ENCODE data around the gene FKBP14.
"Not testable (repeated sequence)": the region's sequence is repeated elsewhere in the genome, so short reads cannot be mapped to it uniquely, and the experiment has no call there.

FKBP14 gene

DNA sequence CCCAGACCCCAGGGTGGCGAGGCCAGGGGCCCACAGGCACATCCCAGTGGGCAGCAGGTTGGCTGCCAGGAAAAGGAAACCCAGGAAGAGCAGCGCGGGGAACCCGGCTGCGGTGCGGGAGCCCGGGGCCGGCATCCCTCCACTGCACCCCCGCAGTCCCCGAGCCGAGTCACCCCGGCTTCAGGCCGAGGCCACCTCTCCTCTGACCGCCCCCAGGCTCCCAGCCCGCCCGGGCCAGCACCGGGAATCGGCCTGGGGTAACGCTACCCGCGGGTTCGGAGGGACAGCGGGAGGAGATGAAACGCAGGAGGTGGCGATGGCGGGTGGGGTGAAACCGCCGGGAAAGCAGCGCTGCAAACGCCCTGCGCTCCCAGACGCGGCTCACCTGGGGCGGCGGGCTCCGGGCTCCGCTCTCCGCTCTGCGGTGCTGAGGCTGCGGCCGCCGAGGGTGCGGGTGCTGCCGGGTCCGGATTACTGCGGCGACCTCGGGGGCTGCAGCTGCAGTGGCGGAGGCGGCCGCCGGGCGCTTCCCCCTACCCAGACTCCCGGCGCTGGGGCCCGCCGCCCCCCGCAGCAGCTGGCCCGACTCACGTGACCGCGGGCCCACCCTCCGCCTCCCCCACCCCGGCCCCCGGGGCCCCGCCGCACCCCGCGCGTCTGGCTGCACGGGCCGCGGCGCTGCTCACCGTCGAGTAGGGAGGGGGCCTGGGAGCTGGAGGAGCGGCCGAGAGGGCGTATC is 37.1 kb downstream of the FKBP14 start, which contains the start of gene SCRN1:
TSS of gene SCRN1 (minus strand) at position 545 of the 739 bp plus-strand sequence. CDS start 20,734 bp downstream, outside the sequence.
- DNase-seq = peak in 9 of 14 donors; percentile 37 to 80 (median 61)

DNA sequence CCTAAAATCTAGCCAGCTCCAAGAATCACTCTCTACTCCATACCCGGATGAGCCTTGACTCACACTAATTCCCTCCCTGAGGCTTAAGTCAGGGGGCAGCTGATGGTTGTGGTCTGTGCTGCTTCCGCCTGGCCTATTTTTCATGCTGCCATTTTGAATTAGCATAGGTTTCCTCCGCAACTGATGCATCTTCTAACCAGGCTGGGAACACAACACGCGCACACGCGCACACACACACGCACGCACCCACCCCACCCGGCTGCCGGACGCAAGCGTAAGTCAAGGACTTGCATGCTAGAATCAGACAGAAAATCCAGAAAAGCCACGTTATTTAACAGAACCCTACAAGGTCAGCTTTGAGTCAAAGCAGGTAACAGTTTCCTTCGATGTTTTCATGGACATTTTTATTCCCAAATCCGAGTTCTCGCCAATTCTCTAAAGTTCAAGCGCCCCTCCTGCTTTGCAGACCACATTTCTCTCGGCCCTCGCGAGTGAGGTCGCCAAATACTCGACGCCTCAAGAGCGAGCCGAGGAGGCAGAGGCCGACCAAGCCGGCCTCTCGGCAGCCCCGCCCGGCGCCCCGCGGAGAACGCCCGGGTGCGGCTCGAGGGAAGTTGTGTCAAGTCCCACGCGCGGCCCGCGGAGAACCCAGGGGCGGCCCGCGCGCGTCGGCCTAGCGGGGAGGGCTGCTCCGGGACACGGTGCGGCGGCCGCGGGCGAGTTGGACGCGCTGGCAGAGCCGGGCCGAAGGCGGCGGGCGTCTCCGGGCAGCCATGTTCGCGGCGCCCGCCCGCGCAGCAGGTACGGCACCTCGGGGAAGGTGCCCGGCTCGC is 37.9 kb downstream of the FKBP14 start:
- DNase-seq = peak in 8 of 14 donors; percentile 51 to 78 (median 63)

DNA sequence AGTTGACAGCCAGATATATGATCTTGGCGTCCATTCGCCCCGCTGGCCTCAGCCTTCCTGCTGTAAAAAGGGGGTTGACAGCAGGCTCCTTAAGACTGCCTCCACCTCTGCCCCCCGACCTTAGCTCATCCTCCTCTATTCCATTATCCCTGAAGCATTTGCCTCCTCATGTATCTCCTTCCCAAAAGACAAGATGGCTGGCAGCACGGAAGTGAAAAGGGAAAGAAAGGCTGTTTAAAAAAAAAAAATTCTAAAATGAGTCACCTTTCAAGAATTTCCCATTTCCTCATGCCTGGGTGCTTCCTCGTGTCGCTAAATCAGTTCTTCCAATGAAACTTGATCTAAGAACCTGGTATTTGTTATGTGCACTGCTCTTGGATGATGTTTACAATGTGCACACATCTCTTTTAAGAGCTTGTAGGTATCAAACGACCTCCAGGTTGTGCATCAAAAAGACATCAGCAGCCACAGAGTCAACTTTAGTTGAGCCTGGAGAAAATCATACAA is 38.6 kb downstream of the FKBP14 start:
- peak in 1 of 14 donors; percentile 63 for DNase-seq

DNA sequence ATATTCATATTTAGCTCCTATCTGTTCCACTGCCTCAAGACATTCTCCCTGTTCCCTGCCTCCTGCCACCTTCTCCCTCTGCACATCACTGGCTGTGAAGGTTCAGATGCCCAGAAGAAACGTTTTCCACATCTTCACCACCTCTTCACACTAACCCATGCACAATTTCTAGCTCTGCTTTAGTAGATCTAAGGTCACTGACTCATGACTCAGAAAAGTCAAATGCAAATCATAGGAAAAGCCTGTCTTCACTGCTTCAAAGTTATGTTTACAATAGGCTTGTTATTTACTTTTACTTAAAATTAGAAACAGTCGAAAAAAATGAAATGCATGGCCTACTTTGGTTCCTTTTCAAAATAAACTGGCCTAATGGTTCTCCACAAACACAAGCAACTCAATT is 39.4 kb downstream of the FKBP14 start:
- peak in 1 of 14 donors; percentile 20 for DNase-seq

DNA sequence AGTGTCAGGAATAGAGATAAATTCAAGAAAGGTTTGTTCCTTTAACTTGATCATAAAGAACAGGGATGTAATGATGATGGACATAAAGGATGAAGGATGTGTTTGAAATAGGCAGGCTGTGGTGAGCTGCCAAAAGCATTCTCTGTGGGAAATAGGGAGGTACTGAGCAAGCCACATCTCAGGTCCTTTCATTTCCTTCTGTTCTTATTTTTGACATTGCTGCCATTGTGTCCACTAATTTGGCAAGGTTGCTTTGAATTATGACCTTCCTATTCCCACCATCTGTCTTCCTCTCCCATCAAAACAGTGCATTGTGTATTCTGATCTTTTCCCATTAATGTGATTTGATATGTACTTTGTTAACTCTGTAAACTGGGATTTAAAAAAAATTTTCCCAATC is 46.4 kb downstream of the FKBP14 start:
- peak in 1 of 14 donors; percentile 95 for DNase-seq

DNA sequence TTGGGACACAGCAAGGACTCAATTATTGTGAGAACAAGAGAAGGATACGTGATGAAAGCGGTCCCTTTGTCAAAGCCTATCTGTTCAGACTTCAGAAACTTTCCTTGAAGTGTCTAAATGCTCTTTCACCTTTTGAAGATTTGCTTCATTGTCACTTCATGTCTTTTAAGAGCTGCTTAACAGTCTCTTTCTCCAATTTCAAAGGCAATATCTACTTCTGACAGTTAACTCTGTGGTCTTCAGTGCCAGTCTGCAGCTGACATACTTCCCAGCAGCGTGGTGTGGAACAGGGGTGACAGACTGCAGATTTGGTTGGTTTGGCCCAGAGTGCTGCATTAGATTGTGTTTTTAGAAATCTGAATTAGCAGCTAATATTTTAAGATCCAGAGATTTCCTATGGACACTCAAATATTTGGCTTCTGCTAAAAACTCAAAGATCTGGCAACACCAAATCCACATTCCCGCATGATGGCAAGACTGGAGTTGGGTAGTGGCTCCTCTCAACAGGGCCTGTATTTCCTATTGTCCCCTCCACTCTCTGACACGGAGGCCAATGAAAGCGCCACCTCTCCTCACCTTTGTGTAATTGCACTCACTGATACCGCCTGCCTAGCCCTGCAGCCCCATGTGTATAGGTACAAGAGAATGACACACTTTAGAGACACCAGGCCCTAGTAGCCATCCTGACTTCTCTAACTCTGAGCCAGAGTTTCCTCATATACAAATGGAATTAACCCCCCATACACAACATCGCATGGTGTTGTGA is 48.4 kb downstream of the FKBP14 start:
- peak in 1 of 14 donors; percentile 38 for DNase-seq

DNA sequence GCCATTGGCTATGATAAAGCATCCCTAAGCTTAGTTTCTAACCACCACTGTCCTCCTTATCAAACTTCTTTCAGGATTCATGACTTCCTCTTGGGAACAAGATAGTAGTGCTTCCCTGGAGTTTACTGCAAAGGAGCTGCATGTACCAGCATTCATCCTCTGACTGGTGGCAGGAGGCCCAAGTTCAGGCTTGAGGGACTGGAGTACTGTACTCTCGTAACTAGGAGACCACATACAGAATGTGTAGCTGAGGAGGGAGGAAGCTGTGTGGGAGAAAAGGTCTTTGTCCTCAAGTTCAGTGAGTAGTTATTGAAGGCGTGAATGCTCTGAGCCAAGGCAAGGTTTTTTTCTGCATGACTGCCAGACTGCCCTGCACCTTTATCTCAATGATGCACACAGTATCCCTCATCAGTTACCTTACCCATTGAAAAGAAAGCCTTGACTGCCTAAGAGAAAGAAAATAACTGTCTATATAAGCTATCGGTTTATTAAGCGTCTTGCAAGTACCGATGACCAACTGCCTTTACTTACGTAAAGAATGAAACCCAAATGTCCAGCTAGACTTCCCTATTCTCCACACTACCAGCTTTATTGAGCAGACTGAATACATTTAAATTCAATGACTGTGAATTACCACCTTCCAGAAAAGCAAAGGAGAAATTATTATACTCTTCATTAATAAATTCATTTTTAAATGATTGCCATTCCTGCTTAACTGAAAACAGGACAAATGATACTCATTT is 49.7 kb downstream of the FKBP14 start:
- DNase-seq = peak in 5 of 14 donors; percentile 10 to 80 (median 31)

DNA sequence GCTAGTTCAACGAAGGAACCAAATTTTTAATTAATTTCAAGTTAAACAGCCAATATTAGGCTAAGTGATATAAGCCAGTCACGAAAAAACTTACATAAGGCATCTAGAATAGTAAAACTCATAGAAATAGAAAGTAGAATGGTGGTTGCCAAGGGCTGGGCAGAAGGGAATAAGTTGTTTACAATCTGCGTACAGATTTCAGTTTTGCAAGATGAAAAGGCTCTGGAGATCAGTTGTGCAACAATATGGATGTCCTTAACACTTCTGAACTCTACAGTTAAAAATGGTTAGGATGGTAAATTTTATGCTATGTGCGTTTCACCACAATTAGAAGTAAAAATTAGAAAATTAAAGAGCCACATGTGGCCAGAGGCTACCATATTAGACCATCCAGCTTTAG is 50.2 kb downstream of the FKBP14 start:
- peak in 1 of 14 donors; percentile 59 for DNase-seq

DNA sequence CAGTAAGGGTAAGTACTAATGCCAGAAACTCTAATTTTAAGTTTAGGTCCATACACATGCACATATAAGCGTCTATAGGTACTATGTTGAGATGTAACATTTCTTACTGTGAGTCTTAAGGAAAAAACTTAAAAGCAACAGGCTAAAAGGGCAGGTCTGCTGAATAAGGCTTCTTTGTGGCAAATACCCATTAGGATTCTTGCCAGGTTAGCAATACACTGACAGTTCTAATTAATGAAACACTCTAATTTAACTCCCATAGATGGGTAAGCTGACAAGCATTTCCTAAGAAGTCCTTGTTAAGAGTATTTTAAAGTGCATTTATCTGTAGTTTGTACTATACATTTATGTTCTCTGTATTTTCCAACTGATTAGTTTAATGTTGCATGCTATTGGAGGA is 50.9 kb downstream of the FKBP14 start:
- peak in 1 of 14 donors; percentile 65 for DNase-seq

DNA sequence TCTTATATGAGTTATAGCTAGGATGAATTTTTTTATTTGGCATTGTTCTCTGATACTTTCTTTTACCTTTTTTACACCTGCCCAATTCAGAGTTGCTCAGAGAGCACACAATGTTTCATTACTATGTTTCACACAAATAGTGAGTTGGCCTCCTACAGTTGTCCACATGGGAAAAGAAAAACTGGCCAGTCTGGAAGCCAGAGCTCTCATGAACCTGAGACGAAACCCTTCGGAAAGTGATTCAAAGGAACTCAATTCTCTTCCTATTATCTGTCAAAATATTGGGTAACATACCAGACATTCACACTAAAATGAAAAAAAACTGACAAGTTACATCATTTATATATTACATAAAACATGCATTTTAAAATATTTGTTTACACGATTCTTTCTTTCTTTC is 52.2 kb downstream of the FKBP14 start:
- DNase-seq = peak in 1 of 14 donors; percentile 55

DNA sequence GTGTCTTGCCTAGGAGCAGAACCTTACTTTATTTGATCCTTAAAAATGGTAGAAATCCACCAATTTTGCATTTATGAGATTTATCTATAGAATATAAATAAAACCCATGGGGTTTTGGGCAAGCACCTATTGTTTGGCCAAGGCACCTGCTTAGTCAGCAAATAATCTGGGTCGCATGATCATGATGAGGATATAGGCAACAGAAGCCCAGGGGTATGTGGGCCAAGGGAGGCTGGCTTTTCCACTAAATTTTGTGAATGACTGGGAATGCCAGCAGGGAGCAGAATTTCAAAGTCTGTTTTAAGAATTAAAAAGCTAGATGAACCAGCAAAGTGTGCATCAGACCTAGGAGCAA is 54.2 kb downstream of the FKBP14 start:
- no peak for DNase-seq

DNA sequence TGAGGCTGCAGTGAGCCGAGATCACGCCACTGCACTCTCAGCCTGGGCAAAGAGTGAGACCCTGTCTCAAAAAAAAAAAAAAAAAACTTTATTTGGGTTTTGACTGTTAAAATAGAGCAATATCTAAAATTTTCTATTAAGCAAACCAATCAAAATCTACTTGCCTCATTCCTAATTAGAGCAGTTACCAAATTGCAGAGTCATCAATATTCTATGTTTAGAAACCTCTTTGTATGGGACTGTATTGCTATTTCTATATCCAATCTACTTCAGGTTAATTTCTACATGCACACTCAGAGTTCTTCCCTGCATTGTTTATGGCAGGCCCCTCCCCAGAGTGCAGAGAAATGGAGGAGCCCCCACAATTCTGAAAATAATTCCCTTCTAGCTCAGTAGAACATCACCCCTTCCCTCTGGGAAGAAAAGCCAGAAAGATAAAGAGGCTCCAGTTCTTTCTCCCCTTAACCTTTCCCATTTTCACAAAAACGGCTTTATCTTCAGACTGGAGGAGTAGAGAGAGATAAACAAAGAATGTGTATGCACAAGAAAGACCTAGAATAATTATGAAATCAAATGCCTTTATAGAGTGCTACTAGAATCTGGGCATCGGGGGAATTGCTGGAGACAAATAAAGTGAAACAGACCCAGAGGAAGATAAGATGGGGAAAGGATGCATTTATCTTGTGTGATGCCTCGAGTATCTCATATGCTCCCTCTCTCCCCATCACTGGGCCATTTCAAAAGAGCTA is 54.8 kb downstream of the FKBP14 start:
- no peak for DNase-seq

DNA sequence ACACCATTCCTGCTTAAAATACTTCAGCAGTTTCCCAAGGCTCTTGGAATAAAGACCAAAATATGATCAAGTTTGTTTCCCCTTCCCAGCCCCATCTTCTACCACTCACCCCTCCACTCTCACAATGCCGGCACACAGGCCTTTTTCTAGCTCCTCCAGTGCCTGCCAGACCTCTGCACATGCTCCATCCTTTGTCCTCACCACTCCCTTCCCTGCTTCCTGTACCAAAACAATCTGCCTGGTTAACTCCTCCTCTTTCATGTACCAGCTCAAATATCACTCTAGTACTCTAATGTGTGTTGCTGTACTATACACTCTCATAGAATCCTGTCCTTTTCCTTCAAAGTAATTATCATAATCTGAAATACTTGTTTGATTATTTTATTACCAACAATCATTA is 56.3 kb downstream of the FKBP14 start:
- DNase-seq = peak in 1 of 14 donors; percentile 61

DNA sequence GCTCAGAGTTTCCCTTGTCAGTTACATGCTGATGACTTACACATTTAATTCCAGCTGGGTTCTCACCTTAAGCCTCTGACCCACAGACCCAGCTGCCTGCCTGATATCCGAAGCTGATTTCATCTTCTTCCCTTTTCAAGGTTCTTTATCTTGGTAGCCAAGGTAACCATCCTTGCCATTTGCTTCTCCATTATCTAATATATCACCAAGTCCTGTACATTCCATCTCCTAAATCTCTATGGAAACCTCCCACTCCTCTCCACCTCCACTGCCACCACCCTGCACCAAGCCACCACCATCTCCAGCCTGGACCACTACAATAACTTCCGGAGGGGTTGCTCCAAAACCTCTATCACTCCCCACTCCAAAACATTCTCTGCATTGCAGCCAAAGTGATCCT is 56.8 kb downstream of the FKBP14 start:
- no peak for DNase-seq

DNA sequence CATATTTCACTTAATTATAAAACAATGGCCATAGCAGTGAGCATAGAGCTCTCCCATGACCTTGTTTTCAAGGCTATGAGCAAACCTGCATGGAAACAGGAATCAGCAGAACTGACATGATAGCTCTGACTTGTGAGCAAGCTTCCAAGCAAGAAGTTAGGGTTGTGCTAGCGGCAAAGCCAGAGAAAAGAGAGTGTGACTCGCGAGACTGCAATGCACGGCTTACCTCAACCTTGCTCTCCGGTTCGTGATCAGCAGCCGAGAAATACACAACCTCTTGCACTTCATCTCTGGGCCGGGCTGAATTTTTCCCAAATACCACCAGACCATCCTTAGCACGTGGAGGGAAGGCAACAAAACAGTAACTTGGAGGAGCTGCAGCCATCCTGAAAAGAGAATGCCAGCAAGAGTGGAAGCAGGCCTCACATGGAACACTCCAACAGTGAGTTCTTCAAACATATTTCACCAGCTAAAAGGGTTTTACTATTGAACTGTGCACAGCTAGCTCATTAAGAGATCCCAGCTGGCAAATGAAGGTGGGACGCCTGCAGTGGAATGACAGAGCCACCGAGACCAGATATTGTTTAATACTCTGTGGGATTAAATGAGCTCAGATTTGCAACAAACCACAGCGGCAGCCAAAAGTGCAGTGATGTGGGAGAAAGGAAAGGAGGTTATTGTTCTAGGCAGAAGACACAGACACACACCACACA is 57.7 kb downstream of the FKBP14 start:
- peak in 6 of 14 donors; percentile 16 to 87 (median 32) for DNase-seq

DNA sequence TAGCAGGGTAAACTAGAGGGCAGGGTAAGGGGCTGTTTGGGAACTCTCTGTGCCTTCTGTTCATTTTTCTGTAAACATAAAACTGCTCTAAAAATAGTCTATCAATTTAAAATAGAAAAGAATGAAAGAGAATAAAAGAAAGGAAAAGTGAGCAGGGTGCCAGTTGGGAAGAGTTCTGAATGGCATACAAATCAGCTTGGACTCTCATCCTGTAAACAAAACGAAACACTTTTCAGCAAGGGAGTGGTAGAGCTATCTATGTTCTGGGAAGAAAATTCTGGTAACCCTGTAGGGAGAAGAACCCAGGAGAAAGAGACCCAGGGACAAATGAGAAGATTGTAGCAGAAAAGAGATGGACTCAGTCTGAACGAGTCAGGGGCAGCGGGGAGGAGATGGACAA is 61.5 kb downstream of the FKBP14 start:
- DNase-seq = peak in 2 of 14 donors; percentile 33 to 41

DNA sequence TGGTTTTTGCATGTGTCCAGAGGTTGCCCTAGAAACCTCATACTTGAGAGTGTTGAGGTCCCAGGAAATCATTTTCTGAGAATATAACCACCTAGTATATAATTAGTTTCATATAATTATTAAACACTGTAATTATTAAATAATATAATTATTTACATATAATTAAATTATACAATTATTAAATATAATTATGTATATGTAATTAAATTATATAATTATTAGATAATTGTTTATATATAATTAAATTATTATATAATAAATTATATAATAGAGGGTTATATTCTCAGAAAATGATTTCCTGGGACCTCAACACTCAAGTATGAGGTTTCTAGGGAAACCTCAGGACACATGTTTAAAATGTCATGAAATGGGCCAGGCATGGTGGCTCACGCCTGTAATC is 64.5 kb downstream of the FKBP14 start:
- DNase-seq = no peak

DNA sequence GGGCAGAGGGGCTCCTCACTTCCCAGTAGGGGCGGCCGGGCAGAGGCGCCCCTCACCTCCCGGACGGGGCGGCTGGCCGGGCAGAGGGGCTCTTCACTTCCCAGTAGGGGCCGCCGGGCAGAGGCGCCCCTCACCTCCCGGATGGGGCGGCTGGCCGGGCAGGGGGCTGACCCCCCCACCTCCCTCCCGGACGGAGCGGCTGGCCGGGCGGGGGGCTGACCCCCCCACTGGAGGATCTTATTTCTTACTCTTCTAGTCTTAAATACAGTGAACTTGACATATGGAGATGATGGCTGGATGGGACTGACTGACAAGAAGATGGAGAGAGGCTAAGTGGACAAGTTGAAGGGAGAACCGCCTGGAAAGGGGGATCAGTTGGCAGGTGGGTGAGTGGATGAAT is 64.9 kb downstream of the FKBP14 start:
- DNase-seq = not testable (repeated sequence)
